ENCODE measurements around the gene U2AF1L4.

U2AF1L4 gene

DNA sequence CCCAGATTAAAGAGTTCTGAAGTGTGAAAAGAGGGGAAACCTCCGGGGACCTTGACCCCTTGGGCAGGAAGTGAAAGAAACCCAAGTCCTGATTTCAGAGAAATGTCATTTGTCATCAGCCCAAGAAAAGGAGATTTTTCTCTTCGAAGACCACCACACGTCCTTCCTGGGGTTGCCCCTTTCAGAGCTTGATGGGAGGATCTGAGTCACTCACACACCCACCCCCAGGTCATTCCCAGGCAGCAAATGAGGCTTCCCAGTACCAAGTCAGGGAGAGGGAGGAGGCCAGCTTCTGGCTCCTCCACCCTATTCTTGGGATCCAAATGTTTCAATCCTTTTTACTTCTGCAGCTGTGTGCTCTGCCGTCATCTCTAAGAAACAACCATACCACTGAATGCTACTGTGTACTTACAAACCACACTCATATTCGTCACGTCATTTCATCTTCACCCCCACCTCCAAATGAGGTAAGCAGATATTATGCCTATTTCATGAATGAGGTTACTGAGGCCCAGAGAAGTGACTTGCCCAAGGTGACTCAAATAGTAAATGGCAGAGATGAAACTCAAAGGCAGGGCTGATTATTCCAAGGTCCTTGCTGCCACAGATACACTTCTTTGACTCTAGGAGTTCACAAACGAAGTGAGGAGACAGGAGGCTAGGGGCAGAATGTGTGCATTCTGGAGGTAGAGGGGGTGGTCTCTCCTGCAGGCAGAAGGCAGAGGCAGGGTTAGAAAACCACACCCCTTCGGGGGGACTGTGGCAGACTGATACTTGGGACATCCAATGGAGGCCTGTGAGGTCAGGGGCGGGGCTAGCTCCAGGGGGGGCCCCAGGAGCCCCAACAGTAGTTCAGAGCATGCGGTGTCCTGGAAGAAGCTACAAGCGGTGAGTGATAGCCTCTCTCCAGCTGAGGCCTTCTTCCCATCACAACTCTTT lies 32.4 kb downstream of the U2AF1L4 start:
- DNase-seq (ENCODE audit: low spot score): peak; percentile 71

DNA sequence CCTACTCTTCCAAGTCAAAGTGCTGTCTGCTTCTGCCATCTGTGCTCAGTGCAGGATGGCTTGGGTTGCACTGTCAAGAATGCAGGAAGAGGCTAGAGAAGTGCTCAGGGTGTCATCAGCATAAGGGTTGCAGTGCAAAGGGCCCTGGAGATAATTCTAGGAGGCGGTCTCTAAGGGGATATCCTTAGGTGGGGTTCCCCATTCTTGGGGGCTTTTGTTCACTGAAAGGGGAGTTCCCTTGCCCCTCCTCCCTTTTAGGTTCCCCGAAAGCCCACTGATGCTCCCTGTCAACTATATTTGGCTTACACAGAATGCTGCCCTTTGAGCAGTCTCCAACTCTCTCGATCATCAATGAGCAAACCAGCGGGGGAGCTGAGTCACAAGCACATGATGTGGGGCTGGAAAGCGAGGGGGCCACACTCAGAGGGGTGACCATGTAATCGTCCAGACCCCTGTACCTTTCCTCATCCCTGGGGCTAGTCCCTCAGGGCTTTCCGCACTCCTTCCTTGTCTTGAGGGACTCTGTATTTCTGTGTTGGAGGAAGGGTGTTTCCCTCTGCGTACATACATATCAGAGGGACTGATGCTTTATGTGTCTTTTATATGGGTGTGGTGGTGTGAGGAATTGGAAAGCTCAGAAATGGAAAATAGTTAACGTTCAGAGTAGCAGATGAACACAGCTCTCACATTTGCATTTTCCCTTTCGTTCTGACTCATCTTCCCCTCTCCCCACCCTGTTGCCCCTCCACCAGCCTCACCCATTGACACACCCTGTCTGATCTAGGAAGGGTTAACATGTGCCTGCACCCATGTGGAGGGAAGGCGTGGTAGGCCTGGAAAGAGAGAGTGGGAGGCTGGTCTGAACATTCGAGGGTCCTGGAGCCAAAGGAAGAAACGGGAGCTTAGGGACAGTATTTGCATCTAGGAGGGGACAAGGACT lies 34.2 kb downstream of the U2AF1L4 start:
- DNase-seq (ENCODE audit: low spot score): peak; percentile 70

DNA sequence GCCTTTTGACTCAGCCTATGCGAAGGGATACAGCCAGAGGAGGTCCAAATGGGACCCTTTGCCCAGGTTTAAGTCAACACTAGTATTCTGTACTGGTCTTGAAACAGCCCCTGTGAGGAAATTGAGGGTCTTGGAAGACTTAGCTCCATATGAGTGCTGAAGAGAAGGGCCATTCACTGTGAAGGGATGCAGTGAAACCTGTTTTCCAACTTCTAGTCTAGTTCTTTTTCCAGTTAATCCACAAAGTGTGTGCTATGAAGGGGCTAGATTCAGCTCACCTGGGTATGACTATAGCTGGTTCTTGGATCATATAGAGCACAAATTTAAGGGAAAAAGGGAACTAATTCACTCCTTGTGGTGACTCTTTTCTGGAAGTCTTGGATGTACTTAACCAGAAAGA lies 36.8 kb downstream of the U2AF1L4 start:
- DNase-seq (ENCODE audit: low spot score): no peak

DNA sequence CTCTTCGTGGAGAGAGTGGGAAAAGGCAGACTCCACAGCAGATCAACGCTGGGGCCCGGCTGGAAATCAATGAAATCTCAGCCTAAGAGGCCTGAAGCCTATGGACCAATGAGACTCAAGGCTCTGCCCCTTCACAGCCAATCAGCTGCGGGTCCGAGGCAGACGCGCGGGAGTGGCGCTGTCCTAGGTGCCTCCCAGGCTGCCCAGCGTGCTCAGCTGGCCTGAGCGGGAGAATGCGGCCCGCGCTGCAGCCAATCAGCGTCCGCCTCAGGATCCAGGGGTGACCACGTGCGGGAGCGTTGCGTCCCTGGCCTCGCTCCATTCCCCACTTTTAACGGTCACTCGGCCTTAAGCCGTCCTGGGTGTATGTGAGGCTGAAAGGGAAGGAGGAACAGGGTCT lies 41.0 kb downstream of the U2AF1L4 start, which contains the start of gene ZBTB32:
Gene ZBTB32, plus strand, starts transcription at position 341 of the 400 bp plus-strand sequence. CDS start 10,069 bp downstream, outside the sequence.
- no peak for DNase-seq (ENCODE audit: low spot score)

DNA sequence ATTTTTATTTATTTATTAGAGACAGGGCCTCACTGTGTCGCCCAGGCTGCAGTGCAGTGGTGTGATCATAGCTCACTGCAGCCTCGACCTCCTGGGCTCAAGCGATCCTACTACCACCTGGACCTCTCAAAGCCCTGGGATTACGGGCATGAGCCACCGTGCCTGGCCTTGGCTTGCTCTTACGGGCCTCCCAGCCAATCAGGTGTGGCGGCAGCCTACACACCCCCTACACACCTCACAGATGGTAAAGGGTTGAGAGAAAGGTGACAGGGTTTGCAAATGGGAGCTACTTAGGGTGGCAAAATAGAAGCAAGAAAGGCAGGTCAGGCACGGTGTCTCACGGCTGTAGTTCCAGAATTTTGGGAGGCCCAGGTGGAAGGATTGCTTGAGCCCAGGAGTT lies 41.9 kb downstream of the U2AF1L4 start:
- DNase-seq (ENCODE audit: low spot score): no peak

DNA sequence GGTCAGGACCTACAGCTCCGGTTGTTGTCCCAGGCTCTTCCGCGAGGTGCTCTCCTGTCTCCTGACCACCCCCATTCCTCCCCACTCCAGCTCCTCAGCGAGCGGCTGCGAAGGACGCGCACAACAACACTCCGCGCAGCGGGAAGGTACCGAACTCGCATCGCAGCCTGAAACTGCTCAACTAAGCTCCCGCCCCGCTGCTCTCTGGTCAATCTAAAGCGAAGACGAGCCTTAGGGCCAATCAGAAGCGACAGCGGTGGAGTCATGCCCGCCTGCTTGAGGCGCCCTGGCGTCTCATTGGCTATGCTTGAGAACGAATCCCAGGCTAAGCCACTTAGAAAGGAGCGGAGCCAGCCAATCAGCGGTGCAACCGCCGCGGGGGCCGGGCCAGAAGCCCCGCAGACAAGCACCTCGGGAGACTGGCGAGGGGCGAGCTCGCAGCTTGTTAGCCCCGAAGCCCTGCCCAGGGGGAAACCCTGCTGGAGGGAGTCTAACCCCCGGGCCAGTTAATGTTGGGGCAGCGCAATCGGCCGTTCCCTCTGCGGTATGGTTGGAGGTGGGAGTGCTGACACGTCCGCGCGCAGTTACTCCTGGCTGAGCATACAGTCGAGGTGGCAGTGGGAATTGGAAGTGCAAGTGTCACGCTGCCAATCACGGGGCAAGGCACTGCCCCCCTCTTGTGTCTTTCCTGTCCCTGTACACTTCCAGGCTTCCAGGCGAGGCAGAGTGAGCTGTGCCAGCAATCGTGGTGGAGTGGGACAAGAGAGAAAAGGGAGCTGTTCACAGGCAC lies 42.8 kb downstream of the U2AF1L4 start:
- peak; percentile 96 for DNase-seq (ENCODE audit: low spot score)

DNA sequence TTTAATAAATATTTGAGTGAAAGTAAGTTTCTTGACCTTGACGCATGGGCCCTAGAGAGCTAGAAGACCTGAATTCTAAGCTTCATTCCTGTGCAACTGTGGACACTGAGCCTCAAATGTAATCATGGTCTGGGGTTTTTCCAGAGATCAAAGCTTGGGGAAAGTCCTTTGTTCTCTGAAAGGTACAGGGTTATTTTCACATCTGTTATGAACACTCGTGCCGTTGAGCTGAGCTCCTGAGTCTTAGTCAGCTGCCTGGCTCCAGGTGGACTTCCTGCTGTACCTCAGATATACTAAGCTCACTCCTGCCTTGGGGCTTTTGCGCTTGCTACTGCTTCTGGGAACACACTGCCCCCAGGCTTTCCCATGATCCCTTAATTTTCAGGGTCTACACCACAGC lies 48.4 kb downstream of the U2AF1L4 start:
- no peak for DNase-seq (ENCODE audit: low spot score)

DNA sequence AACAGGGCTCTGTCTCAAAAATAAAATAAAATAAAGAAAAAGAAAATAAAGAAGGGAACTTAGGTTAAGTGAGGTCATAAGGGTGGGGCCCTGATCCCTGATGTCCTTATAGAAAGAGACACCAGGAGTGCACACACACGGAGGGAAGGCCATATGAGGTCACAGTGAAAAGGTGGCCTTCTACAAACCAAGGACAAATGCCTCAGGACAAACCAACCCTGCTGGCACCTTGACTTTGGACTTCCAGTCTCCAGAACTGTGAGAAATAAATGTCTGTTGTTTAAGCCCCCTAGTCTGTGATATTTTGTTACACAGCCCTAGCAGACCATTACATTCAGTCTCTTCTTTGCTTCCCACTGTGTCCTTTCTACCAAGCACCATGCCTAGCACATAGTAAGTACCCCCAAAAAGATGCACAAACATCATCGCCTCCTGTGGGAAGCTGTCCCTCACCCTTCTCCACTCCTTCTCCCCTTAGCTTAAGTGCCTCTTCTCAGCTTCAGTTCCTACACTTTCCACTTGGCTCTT lies 49.3 kb downstream of the U2AF1L4 start:
- DNase-seq (ENCODE audit: low spot score): no peak

DNA sequence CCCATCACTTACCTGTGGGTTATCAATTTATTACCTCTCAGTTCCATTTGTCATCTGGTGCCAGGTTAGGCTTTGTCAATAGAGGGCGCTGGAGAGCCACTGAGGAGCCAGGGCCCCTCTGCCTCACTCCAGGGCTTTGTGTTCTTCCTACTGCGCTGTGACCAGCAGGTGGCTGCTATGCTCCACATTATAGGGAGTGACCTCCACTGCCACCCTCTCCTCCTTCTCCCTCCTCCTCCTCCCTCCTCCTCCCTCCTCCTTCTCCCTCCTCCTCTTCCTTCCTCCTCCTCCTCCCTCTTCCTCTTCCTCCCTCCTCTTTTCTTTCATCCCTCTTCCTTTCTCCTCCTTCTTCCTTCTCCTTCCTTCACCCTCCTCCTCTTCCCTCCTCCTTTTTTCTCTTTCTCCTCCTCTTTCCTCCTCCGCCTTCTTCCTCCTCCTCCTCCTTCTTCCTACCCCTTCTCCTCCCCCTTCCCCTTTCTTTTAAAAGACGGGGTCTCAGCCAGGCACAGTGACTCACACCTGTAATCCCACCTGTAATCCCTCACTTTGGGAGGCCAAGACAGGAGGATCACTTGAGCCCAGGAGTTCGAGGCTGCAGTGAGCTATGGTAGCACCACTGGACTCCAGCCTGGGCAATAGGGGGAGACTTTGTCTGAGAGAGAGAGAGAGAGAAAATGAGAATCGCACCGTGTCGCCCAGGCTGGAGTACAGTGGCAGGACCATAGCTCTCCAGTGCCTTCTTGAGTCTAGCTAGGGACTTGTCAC lies 51.2 kb downstream of the U2AF1L4 start:
- DNase-seq (ENCODE audit: low spot score): peak; percentile 94

DNA sequence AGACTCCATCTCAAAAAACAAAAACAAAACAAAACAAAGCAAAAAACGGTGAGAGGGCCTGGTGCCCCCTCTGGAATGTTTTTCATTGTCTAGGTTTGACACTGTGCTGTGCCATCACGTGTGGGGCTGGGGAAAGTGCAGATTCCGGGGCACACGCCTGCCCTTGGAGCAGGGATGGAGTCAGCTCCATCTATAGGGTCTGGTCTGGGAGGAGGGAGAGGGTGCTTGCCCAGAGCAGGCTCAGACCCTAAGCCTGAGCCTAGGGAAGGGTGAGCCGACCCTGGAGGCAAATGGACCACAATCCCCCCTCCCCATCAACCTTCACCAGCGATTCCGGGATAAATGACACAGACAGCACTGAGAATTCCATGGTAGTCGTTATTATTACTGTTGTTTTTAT lies 51.8 kb downstream of the U2AF1L4 start:
- DNase-seq (ENCODE audit: low spot score): no peak

Data from CD4-positive, alpha-beta T cell treated with Interleukin-15 for 4 hours (primary cell).